HG03060 (cell line): ENCODE results near the gene NTRK1.

ENCODE experiments used
- ATAC-seq: cut with Tn5 transposase; IDR thresholded peaks from one replicate; pipeline ENCODE4 v1.9.1; 2021; ENCODE audit warnings: low read depth, moderate number of reproducible peaks; ENCODE audit not compliant: unreplicated experiment

The NTRK1 gene

DNA sequence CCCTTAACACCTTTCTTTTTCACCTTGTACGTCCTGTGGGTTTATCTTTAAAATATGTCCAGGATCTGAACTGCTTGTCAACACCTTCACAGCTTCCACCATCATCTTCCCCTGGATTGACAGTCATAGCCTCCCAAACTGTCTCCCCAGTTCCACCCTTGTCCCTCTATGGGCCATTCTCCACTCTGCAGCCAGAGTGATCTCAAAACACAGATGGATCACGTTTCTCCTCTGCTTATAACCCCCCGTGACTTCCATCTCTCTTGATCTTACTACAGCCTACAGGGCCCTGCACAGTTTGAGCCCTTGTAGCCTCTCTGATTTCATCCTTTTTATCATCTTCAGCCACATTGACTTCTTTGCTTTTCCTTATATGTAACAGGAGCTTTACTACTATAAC is 6.0 kb upstream of the NTRK1 start:
- no peak for ATAC-seq

DNA sequence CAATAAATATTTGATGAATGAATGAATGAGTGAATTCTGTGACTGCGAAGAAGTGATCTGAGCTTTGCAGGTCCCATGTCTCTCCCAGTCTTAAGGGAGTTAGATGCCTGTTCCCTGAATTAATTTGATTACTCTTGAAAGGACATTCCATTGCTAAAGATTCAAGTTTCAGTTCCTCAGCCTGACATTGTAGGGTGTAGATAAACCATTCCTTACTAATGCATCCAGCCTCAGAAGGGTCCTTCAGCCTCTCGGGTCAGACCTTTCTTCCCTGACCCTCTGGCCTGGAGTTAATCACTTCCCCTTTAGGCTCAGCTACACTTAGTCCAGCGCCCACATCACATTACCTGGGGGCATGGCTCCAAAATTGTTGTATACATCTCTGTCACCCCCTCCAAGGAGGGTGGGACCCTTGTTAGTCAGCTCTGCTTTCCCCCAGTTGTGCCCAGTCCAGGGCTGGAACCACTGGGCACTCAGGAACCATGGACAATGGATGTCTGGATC is 4.3 kb upstream of the NTRK1 start:
- ATAC-seq: no peak

DNA sequence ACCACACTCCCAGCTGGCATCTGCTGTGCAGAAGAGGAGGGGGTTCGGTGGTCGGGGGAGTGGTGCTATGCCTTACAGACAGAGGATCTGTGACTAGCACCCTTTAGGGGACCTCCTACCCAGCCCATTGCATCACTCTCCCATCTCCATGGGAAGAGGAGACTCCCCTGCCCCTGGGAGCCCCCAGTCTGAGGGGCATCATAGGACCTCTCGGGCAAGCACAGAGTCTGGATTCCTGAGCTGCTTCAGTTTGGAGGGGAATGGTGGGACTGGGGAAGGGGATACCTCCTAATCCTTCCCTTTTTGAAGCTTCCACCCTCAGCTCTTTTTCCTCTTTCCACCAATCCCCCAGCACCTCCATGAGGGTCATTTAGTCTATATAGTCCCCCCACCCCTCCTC is 3.1 kb upstream of the NTRK1 start:
- no peak for ATAC-seq

DNA sequence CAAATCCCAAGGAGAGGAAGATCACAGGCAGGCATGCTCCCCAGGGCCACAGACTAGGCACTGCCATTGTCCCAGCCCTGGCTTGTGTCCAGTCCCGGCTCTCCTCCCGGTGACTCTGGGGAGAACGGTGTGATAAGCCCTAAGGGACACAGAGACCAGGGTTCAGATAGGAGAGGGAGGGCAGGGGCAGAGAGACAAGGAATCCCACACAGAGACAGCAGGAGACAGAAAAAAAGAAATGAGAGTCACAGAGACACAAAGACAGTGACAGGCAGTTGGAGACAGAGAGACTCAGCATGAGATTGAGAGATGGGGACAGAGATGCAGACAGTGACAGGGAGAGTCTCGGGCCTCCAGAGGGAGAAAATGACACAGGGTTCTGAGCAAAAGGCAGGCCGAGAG is 2.1 kb upstream of the NTRK1 start:
- no peak for ATAC-seq

DNA sequence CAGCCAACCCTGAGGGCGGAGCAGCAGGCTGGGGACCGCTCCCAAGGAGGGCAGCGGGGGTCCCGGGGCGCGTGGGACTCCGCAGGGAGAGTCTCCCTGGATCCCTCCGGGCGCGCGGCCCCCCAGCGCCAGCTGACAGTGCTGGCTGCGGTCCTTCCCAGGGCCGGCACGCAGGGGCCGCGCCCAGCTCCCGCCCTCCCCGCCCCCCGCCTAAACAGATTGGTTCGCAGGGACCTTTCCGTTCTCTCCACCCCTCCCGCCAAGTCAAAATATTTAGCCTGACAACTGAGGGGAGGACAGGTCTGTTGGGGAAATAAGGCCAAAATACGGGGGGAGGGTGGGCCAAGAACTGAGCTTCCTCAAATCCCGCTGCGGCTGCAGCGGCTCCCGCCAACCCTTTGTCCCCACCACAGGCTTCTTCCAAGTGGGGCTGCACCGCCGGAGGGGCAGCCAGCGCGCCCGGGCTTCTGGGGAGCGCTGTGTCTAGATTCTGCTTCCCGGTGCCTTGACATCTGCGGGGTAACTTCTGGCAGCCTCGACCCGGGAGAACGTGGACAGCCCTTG is 1.6 kb upstream of the NTRK1 start, which contains the start of gene INSRR:
TSS of gene INSRR (minus strand) at position 159 of the 564 bp plus-strand sequence. CDS start 496 bp downstream, outside the sequence.
- no peak for ATAC-seq

DNA sequence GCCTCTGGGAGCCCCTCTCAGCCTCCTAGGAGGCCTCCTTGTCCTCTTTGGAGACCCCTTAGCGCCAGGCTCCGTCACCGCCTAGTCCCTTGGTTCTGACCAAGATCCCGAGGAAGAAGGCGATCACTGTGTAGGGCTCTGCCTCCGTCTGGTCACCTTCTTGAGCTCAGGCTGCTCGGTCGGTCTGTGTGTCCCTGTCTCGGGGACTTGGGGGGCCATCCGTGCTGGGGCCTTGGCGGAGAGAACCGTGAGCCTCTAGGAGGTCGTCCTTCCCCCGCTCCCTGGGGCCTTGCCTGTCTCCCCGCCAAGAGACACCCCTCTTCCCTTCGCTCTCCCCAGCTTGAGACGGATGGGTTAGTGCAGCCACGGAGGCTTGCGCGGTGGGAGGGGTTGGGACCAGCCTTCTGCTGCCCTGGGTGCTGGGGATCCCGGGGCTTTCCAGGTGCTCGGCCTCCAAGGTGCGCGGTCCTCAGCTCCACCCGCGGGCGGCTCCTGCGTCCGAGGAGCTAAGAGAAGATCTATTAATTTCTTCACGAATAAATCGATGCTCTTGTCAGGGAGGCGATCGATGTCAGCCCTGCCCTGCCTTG is 1.0 kb upstream of the NTRK1 start:
- ATAC-seq: no peak

DNA sequence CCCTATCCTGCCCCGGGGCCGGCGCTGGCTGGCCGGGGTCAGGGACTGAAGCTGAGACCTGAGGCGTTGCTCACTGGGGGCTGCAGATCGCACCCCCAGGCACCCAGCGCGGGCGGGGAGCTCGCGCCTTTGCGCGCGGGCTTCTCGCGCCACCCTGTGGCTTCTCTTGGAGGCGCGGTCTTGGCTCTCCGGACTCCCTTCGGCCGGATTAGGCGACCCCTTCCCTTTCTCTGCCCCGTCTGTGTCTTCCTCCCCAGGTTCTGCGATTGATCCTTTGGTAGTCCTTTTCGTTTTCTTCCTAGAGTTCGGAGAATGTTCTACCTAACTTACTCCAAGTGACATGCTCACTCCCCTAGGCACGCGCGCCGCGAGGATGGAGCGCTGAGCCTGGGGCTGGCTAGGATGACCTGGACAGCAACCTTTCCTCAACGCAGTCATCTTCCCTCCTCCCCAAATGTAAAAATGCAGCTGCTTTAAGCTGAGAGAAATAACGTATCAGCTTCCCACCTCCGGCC is 495 bp upstream of the NTRK1 start:
- no peak for ATAC-seq

DNA sequence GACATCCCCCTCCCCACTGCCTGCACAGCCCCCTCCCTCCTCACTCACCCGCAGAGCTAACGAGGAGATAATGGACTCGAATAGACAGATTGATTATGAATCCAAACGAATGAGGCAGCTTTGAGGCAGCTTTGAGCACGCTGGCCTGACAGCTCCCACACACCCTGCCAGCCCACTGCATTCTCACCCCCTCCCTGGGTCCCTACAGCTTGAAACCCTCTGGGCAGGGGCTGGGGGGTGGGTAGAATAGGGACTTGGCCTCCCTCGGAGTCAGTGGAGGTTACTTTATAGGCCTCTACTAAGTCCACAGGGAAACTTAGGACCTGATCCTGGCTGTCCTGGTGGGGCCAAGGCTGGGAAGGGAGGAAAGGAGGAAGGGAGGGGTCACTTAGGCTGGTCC is 1.9 kb downstream of the NTRK1 start:
- ATAC-seq: no peak

DNA sequence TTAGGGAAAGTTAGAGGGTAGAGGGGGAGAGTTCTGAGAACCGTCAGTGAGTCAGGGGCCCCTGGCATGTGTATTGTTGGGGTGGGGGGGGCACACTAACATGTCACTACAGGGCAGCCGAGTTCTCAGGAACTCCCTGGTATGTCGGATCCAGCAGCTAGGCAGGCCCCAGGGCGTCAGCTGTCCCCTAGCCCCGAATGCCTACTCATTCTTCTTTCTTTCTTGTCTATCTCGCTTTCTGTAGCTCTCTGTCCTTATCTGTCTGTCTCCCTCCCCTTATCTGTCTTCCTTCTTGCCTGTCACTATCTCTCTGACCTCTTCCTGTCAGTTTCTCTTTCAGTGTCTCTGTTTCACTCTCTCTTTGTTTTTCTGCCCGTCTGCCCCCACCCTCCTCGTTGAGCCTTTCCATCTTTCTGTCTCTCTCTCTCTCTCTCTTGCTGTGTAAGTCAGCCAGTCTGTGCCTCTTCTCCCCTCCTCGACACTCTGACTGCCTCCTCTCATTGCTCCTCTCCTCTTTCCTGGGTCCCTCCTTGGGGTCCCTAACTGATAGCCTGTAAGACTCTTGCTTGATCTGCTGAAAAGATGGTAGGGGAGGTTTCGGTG is 2.4 kb downstream of the NTRK1 start:
- ATAC-seq: no peak

DNA sequence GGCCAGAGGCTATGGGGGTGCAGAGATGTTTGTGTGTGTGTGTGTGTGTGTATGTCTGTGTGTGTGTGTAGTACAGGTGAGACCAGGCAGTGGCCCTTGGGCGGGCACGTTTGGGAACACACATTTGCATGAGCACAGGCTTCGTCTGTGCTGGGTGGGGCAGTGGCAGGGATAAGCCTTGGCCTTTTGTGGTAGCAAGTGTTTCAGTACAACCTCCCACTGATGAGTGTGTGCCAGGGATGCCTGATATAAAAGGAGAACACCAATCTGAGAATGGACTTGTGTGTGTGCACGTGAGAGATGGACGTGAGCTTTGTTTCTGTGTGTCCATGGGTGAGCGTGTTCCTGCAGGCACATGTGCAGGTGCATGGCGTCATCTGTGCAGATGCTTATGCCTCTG is 3.0 kb downstream of the NTRK1 start:
- ATAC-seq: no peak

DNA sequence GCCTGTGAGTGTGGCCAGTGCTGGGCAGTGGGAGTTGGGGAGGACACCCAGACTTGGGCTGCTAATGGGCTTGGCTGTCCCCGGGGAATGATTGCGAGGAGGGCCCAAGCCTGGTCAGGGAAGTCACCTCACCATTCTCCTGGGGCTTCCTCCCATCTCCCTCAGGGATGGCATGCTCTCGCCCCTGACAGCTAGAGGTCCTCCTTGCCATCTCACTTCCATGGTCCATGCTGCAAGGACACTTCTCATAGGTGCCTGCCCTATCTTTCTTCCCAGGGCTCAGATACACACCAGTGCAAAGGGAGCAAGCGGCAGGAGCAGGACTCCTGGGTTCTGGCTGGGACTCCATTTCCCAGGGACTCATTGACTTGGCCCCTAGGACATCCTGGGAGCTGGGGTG is 4.1 kb downstream of the NTRK1 start:
- ATAC-seq: no peak

DNA sequence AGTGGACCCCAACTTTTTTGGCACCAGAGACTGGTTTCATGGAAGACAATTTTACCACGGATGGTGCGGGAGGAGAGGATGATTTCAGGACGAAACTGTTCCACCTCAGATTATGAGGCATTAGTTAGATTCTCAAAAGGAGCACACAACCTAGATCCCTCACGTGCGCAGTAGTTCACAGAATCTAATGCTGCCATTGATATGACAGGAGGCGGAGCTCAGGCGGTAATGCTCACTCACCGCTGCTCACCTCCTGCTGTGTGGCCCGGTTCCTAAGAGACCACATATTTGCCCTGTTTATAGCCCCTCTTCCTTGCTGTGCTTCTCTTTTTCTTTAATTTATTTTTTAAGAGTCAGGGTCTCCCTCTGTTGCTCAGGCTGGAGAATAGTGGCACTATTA is 4.6 kb downstream of the NTRK1 start:
- no peak for ATAC-seq

DNA sequence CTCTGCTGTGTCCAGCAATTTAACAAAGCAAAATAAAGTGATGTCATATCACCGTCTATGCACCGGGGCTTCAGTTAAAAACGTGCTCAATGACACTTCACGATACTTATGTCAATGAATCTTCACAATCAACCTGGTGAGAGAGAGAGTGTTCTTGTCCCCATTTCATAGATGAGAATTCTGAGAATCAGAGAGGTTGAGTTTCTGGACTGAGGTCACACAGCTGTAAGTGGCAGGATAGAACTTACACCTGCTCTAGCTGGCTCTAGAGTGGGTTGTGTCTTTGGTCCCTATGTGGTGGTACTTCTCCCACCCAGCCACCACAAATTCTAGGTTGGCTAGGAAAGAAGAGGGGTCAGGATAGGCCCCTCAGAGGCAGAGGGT is 5.2 kb downstream of the NTRK1 start:
- no peak for ATAC-seq

DNA sequence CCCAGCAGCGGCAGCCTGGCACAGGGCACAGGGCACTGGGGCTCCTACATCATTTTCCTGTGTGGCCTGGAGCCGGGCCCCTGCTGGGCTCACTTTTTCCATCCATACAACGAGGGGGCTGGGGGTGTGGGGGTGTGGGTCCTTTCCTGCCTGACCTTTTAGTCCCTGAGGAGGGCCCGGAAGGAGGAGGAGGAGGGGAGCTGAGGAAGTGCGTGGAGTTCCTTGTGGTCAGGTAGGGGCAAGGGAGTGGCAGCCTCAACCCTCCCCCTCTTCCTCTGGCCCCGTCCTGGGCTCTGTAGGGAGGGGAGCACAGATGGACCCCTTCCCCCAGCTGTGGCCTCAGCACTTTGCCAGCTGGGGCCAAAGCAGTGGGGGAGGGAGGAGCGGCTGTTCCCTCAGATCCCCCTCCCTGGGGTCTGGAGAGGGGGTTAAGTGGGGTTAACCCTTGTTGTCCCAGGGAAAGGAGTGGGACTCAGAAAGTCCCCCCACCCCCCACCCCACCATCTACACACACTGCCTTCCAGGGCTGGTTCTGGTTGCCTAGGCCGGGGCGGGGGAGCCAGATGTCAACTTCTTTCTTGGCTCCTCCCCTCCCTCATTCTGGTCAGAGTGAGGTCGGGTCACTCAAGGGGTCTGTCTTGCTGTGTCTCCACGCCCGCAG is 5.7 kb downstream of the NTRK1 start:
- no peak for ATAC-seq

DNA sequence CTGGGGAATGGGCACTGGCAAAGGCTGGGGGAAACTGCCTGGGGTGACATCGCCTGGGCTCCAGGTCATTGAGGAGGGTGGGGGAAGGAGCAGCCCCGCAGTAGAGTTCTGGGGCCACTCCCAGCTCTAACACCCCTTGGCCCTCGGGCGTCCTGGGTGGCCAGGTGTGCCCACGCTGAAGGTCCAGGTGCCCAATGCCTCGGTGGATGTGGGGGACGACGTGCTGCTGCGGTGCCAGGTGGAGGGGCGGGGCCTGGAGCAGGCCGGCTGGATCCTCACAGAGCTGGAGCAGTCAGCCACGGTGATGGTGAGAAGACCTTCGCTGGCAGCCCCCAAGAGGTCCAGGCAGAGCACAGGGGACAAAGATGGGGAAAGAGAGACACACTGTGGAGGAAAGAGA is 7.7 kb downstream of the NTRK1 start:
- ATAC-seq: no peak

DNA sequence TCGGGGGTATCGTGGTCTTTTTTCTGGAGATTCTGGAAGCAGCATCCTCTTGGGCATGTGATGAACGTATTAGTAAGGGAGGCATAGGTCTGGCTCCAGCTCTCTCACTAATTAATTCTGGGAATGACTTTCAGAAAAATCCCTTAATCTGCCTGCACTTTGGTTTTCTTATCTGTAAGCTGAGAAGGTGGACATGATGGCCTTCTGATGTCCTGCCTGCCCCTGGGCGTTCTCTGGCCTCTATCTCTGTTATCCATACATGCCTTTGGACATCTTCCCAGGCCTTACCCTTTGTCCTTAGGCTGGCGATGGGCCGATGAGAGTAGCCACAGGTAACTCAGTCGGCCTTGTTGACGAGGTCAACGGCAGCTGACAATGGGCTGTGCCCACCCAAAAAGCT is 8.8 kb downstream of the NTRK1 start:
- no peak for ATAC-seq

DNA sequence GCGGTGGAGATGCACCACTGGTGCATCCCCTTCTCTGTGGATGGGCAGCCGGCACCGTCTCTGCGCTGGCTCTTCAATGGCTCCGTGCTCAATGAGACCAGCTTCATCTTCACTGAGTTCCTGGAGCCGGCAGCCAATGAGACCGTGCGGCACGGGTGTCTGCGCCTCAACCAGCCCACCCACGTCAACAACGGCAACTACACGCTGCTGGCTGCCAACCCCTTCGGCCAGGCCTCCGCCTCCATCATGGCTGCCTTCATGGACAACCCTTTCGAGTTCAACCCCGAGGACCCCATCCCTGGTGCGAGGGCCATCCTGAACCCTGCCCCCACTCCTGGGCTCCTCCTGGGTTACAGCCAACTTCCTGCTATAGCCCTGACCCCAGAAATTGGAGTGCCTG is 13.0 kb downstream of the NTRK1 start:
- no peak for ATAC-seq

DNA sequence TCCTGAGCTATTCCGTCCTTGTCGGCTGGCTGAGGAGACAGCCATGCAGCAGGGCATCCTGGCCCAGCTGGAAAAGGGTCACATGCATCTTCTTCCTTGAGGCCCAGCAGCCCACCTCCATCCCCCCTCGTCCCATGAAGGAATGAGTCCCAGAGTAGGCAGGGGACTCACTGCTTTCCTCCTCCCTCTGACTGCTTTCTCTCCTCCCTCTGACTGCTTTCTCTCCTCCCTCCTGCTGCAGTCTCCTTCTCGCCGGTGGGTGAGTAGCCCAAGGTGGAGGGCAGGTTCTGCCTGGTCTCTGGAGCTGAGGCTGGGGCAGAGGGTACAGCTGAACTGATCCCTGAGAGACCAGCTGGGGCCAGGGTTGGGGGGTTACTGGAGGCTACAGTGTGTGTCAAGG is 13.5 kb downstream of the NTRK1 start:
- ATAC-seq: no peak

DNA sequence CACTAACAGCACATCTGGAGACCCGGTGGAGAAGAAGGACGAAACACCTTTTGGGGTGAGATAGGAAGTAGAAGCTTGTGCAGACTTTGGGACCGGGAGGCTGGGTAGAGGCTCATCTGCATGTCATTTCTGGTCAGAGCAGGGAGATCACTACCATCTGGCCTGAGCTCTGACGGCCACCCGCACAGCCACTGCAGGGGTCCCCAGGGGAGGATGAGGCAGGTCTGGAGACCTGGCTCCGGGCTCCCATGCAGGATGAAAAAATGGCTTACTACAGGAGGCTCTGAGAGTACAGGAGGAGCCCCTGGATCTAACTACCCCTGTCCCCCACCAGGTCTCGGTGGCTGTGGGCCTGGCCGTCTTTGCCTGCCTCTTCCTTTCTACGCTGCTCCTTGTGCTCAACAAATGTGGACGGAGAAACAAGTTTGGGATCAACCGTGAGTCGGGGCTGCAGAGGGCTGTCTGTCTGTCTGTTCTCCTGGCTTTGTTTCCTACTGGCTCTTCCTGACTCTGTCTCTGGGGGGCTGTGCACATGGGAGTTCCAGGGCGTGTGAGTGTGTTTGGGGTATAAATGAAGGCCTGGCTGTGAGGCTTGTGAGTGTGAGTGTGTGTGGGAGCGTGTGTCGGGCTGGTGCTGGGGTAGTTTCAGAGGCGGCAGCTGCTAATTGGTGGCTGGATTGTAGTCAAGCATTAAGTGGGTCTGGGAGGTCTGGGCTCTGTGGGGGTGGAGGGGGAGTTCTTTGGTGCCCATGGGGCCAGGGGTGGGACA is 14.1 kb downstream of the NTRK1 start:
- ATAC-seq: no peak

DNA sequence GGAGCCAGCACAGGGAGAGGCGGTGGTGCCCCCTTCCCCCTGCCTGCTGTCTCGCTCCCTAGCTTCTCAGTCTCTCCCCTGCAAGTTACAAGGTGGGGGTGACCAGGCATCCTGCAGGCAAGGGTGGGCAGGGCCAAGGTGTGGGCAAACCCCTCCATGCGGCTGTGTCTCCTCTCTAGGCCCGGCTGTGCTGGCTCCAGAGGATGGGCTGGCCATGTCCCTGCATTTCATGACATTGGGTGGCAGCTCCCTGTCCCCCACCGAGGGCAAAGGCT is 14.6 kb downstream of the NTRK1 start:
- no peak for ATAC-seq

DNA sequence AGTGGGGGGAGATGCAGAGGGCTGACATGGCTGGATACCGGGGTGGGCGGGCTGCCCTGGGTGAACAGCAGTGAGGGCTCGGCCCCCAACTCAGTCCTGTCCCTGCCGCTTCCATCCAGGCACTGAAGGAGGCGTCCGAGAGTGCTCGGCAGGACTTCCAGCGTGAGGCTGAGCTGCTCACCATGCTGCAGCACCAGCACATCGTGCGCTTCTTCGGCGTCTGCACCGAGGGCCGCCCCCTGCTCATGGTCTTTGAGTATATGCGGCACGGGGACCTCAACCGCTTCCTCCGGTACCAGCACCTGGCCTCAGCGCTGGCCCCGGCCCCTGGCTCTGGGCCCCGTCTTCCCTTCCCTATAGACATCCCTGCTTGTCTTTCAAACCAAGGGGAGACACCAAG is 15.6 kb downstream of the NTRK1 start:
- no peak for ATAC-seq
